GM19395 (cell line): ENCODE measurements around the gene AP3B1.

Experiments
- ATAC-seq: cut with Tn5 transposase; IDR thresholded peaks from one replicate; pipeline ENCODE4 v1.9.1; 2021; ENCODE audit warnings: mild to moderate bottlenecking, moderate library complexity; ENCODE audit not compliant: unreplicated experiment

AP3B1 gene, protein sequence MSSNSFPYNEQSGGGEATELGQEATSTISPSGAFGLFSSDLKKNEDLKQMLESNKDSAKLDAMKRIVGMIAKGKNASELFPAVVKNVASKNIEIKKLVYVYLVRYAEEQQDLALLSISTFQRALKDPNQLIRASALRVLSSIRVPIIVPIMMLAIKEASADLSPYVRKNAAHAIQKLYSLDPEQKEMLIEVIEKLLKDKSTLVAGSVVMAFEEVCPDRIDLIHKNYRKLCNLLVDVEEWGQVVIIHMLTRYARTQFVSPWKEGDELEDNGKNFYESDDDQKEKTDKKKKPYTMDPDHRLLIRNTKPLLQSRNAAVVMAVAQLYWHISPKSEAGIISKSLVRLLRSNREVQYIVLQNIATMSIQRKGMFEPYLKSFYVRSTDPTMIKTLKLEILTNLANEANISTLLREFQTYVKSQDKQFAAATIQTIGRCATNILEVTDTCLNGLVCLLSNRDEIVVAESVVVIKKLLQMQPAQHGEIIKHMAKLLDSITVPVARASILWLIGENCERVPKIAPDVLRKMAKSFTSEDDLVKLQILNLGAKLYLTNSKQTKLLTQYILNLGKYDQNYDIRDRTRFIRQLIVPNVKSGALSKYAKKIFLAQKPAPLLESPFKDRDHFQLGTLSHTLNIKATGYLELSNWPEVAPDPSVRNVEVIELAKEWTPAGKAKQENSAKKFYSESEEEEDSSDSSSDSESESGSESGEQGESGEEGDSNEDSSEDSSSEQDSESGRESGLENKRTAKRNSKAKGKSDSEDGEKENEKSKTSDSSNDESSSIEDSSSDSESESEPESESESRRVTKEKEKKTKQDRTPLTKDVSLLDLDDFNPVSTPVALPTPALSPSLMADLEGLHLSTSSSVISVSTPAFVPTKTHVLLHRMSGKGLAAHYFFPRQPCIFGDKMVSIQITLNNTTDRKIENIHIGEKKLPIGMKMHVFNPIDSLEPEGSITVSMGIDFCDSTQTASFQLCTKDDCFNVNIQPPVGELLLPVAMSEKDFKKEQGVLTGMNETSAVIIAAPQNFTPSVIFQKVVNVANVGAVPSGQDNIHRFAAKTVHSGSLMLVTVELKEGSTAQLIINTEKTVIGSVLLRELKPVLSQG

DNA sequence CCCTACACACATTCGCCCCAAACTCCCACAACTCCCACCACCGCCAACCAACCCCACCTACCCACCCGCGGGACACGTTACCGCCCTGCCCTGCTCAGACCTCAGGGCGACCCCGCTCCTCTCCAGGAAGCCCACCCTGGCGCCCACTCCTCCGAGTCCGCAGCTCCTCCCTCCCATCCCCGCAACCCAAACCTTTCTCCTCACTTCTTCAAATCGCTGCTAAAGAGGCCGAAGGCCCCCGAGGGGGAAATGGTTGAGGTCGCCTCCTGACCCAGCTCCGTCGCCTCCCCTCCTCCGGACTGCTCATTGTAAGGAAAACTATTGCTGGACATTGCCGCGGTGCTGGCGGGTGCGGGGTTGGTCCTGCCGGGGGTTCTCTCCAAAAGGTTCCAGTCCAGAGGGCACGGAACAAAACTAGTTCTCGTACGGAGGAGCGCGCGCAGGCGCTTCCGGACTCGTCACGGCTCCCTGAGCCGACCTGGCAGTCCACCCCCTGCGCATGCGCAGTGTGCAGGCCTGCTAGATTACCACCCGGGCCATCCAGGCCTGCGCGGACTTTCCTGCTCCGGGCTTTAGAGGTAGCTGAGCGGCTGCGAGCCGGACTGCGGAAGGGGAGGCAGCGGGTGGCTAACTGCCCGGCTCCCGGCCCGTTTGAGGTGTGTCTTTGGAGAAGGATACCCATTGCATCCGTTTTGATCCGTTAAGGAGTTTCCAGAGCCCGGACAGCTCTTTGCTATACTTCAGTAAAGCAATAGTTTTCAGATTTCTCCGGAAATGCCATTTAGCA lies at the start of gene AP3B1:
Gene AP3B1, minus strand, starts transcription at position 451 of the 787 bp plus-strand sequence. Its CDS starts 119 bp downstream, at position 332.
- peak; percentile 78 for ATAC-seq

DNA sequence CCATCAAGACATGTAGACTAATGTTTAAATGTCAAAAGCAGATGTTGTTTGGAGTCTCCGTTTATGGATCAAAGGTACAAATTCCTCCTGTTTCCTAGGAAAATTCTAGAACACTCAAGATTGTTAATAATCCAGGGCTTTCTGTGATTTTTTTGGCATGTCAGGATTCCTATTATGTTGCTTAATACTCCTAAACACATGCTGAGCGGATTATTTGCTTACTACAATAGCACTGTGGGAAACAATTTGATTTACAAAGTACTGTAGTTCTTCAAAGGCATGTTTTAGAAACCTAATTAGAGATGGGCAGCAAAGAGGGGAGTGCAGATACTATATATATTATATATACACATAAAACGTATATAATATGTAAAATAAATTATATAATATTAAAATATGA lies 46.9 kb upstream of the AP3B1 start:
- no peak for ATAC-seq

DNA sequence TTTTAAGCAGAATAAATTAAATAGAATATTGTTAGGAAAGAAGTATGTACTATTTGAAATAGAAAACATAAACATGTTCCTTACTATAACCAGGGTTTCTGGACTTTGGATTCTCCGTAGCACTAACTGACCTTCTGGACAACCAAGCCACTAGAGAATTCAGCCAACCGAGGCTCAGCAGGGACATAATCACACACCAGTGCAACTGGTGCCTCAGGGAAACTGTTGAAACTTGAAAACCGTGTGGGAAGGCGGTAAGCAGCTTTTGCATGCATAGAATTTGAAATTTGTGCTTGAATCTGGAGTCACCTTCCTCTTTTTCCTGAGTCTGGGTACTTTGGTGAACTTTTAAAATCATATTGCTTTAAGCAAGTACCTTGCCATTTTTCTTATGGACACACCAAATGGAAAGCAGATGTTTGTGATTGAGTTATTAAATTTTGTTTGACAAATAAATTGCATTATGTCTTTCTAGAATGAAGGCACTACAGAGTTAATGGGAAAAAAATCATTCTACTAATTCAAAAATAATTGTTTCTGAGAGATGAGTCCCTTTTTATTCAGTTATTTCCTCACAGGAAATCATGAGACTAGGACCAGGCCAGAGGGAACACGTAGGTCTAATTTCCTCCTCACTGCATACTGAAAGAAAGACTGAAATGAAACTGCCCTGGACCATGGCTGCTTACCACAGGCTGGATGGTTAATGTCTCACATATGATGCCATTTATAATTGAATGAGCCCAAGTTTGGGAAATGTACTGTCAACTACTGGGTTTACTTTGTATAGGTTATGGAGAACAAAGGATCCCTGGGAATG lies 45.3 kb upstream of the AP3B1 start:
- ATAC-seq = no peak

DNA sequence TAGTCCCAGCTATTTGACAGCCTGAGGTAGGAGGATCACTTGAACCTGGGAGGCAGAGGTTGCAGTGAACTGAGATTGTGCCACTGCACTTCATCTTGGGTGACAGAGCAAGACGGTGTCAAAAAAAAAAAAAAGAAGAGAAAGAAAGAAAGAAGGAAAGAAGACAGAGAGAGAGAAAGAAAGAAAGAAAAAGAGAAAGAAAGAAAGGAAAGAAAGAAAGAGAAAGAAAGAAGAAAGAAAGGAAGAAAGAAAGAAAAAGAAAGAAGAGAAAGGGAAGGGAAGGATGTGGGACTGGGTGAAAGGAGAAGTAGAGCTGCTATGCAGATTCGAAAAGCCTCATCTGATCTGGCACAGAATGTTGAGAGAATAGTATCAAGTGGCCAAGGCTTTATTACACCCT lies 42.2 kb upstream of the AP3B1 start:
- no peak for ATAC-seq

DNA sequence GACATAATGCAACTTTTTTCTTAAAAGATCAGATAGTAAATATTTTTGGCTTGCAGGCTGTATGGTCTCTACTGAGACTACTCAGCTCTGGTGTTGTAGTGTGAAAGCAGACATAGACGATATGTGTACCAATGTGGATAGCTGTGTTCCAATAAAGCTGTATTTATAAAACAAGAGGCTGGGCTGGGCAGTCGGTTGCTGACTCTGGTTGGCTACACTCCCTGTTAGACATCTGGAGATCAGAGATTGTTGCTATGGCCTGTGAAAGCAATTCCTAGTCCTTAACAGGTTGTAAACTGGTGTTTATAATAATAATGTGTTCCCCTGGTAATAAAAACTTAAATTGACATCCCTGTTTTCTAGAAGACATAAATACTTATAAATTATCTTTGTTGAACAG lies 41.5 kb upstream of the AP3B1 start:
- ATAC-seq = no peak

DNA sequence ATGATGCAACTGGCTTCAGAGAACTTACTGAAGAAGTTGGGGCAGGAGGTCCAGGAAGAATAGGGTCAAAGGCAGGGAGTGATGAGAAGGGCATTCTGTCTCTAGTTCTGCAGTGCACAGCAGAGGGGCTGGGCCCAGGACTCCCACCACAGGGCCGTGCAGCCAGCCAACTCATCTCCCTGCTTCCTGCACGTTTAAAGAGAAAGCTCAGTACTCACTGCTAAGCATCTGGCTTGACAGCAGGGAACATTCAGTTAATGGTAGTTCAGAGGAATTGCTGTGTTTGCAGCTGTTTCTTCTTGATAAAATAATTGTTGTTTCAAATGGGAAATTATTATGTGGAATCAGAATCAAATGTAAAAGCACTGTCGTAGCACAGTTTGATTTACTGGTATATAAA lies 40.3 kb upstream of the AP3B1 start:
- ATAC-seq = no peak

DNA sequence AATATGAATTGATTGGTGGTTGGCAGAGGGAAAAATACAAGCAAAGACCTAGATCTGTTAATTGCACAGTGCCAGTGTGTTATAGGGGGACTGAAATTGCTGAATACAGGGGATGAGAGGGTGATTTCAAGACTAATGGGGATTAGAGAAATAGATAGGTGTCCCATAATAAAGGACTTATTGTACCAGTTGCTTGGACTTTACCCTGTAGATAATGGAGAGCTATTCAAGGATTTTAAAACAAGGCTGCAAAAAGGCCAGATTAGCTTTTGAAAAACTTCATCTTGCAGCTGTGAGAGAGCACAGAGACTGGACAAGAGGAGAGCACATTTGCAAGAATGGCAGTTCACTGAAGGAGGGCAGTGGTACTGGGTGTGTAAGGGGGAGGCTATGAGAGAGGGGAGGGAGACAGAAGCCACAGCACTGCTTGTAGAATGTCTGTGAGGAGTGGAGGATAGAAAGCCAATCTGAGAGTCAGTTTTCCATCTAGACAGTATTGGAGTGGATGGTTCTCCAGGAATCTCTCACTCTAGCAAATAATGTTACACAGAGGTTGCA lies 37.1 kb upstream of the AP3B1 start:
- ATAC-seq = no peak

DNA sequence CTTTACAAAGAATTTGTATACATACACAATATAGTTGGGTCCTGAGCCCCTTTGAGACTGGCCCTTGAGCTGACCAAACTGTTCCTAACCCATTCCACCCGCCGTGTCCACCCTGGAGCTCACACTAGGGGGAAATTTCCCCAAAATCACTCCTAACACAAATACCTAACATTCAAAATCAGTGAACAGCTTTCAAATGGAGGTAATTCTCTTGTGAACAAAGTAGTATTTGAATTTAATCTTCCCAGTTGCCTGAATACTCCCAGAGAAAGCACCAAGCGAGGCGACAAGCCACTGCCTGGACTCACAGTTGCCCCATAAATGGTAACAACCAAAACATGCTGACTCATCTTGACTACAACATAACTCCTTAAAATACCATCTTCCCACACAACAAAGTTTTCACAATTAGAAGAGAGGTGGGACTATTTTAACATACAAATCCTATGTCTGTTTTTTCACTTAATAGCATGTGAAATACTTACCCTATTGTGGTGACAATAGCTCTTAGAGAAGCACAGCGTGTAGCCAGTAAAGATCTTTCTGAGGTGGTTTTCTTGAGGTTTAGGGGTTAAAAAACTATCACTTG lies 34.2 kb upstream of the AP3B1 start:
- ATAC-seq = no peak

DNA sequence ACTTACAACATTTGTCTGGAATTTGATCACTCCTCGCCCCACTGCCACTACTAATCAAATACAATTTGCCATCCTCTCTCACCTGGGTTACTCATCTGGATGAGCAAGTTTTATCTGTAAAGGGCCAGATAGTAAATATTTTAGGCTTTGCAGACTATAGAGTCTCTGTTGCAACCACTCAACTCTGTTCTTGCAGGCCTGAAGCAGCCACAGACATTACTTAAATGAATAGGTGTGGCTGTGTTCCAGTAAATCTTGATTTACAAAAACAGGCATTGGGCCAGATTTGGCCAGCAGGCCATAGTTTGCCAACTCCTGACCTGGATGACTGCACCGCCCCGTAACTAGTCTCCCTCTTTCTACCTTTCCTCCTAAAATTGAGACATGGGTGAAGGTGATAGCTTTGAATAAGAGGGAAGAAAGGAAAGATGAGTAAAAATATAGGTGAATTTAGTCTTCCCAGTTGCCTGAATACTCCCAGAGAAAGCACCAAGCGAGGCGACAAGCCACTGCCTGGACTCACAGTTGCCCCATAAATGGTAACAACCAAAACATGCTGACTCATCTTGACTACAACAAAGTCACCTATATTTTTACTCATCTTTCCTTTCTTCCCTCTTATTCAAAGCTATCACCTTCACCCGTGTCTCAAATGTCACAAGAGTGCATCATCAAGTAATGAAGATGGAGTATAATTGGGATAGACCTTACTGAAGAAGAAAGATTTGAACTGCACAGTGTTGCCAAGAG lies 33.4 kb upstream of the AP3B1 start:
- ATAC-seq = no peak

DNA sequence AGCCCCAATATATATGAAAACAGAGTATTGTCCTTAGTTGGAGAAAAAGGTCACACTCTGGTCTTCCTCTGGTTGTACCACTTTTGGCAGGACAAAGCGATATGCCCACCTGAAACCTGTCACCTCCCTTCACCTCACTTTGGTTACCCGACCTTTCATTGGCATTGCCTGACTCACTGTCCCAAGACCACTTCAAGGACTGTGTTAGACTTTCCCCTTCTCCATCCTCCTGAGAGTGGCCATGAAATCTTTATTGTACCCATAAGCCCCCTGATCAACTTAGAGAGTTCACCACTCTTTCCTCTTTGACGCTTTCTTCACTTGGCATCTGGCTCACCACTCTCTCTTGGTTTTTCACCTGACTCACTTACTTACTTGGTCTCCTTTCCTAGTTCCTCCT lies 32.4 kb upstream of the AP3B1 start:
- ATAC-seq = no peak

DNA sequence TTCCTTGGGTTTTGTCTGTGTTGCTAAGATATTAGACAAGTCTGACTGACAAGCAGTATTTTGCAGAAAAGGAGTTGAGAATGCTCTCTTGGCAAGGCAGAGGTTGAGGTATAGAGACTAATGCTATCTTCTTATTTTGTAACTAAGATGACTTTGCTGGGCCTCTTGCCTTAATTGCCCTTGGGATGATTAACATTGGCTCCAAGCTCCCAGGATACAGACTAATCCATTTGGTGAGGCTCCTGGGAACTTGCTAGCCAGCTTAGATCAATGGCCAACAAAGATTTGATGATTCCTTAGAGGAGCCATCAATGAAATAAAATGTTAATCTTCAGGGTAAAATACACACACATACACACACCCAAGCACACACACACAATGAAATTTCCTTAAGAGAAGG lies 28.7 kb upstream of the AP3B1 start:
- ATAC-seq = no peak

DNA sequence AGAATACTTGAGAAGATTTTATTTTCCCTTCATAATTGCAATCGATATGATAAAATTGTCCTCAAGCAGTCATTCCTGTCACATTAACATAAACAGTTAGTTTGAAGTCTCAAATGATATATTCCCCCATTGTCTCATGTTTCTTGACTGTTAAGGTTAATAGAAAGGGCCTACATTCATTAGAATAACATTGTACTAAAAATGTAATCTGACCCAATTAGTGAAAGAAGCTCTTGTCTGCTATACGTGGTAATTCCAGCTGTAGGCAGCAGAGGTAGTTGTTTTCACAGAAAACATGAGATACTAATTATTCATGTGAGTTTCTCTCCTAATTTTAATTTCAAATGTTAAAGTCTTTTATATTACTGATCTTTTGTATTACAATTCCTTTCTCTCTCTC lies 25.9 kb upstream of the AP3B1 start:
- no peak for ATAC-seq

DNA sequence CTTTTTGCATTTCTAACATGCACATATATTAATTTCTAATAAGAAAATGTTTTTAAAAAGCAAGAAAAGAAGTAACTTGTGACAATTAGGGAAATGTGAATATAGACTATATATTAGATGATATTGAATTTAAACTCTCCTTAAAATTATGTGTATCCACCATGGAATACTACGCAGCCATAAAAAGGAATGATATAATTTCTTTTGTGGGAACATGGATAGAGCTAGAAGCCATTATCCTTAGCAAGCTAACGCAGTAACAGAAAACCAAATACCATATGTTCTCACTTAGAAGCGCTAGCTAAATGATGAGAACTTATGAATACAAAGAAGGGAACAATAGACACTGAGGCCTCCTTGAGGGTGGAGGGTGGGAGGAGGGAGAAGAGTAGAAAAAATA lies 23.8 kb upstream of the AP3B1 start:
- ATAC-seq = no peak

DNA sequence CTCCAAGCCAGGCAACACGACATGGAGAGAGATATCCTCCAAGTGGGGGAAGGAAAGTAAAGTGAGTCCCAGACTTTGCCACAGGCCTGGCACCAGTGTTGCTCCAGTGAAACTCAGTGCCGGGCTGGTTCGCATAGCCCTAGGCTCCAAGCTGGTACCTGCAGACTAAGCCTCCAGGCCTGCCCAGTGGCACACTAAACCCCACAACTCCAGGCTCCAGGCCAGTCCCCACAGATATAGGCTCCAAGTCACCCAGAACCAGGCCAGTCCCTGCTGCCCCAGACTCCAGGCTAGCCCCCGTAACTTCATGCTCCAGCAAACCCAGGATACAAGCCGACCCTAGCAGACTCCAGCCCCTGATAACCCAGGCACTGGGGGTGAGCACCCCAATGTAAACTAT lies 23.0 kb upstream of the AP3B1 start:
- ATAC-seq = no peak

DNA sequence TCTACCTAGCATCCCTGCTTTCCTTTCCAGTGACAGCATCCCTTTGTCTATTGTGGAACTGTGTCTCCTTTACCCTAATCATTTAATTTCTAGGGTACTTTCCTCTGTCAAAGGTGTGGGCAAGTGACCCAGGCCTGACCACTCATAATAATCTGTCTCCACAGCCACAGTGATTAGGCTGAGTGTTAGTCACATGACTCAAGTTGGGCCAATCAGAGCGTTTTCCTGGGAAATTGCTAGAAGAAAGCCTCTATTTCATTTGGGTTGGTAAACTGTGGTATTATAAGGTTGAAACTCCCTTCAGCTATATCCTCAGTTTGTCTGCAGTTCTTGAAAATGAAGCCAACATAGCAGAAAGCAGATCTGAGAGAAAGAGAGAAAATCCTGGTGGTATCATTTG lies 14.2 kb upstream of the AP3B1 start:
- ATAC-seq = no peak

DNA sequence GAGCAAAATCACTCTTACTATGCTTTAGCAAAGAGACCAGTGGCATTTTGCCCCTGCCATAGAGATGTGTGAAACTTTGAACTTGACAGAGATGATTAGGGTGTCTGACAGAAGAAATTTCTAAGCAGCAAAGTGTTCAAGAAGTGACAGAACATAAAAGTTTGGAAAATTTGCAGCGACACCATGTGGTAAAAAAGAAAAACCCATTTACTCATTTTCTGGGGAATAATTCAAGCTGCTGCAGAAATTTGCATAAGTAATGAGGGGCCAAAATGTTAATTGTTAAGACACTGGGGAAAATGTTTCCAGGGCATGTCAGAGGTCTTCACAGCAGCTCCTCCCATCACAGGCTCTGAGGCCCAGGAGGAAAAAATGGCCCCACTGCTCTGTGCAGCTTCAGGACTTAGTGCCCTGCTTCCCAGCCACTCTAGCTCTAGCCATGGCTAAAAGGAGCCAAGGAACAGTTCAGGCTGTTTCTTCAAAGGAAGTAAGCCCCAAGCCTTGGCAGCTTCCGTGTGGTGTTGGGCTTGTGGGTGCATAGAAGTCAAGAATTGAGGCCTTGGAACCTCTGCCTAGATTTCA lies 6.1 kb upstream of the AP3B1 start:
- no peak for ATAC-seq

DNA sequence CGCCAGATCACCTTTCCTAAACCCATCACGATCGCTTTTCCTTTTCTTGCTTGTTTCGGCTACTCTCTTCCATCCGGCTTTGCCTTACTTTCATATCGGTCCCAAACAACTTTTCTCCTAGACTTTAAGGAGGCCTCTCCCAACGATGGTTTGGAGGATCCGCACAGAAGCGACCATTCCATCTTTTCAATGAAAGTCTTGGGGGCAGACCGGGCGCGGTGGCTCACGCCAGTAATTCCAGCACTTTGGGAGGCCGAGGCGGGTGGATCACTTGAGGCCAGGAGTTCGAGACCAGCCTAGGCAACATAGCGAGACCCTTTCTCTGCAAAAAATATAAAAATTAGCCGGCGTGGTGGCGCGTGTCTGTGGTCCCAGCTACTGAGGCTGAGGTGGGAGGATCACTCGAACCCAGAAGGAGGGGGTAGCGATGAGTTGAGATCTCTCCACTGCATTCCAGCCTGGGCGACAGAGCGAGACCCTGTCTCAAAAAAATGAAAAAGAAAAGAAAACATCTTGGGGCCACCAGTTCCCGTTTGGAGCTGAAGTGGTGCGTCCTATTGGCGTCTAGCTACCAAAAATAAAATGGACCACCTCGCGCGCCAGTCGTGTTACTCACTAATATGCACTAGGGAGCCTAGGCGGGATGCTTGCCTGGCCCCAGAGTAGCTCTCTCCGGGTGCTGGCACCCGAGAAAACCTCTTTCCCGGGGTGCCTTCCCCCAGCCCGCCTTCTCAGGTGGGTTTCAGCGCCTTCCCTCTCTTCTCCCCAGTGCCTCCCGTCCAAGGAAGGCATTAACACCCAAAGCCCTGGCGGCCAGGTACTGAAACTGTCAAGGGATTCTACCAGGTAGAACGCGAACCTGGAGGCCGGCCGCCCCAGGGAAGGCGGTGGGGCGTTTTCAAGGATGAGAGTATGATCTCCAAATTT lies 800 bp upstream of the AP3B1 start:
- peak; percentile 36 for ATAC-seq
